SJSA1 (cell line): Measurements from ENCODE around the gene PTPRT. TPM values are rescaled to one million over a fixed set of nuclear protein-coding genes. Genes with fewer than 3 reads are reported as not detected.

Experiments
- DNase-seq, 2 experiments: peaks; one replicate each; pipeline ENCODE4 v3.0.0-alpha.2; 2015 to 2020; ENCODE audit warnings: low spot score in 2 of 2, low read depth in 1 of 2
- H3K27ac ChIP-seq: fragments of 250-450 bp; sonication (Bioruptor Pico); 2 replicates; pipeline ENCODE4 v1.5.1; 2020; ENCODE audit warnings: mild to moderate bottlenecking, moderate library complexity
- H3K27me3 ChIP-seq: fragments of 250-450 bp; sonication (Bioruptor Pico); replicated peaks from 2 replicates; pipeline ENCODE4 v1.5.1; 2020; ENCODE audit warnings: mild to moderate bottlenecking, moderate library complexity
- H3K36me3 ChIP-seq: fragments of 250-450 bp; sonication (Bioruptor Pico); 2 replicates; pipeline ENCODE4 v1.5.1; 2020; ENCODE audit warnings: mild to moderate bottlenecking
- H3K4me1 ChIP-seq: fragments of 250-450 bp; sonication (Bioruptor Pico); replicated peaks from 2 replicates; pipeline ENCODE4 v1.6.1; 2021; ENCODE audit warnings: mild to moderate bottlenecking
- H3K4me3 ChIP-seq: fragments of 250-450 bp; sonication (Bioruptor Pico); 2 replicates; pipeline ENCODE4 v1.5.1; 2020; ENCODE audit warnings: mild to moderate bottlenecking
- H3K9me3 ChIP-seq: fragments of 250-450 bp; sonication (Bioruptor Pico); replicated peaks from 2 replicates; pipeline ENCODE4 v1.5.1; 2020; ENCODE audit warnings: mild to moderate bottlenecking
- total RNA-seq: library from RNA; depleted of rRNA; stranded (reverse); fragments of >200 nt; shearing (Covaris generic); gene quantifications from 2 replicates; pipeline ENCODE4 v1.2.3, GENCODE V29; 2014

PTPRT gene
- total RNA-seq, 1 experiment from 2014 or later = not detected

DNA sequence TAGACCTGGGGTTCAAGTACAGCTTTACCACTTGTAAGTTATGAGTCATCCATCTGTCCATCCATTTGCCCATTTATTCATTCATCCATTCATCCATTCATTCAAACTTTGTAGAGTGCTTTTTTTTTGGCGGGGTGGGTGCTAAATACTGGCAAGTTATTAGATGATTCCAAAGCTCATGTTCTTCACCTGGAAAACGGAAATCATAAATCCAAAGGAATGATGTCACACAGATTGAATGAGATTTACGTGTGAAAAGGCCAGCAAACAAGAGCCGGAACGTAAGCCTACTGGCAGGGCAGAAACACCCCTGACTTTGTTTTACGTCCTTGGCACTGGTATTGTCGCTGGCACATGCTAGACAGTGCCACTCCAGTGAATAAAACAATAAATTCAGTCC lies 1090.6 kb downstream of the PTPRT start:
- H3K4me3 ChIP-seq = no peak overlapping the region
- no peaks in the 10 kb centered on the region for H3K4me1 ChIP-seq
- no peak overlapping the region for H3K27ac ChIP-seq
- no peaks in the 10 kb centered on the region for H3K9me3 ChIP-seq
- H3K36me3 ChIP-seq = no peaks in the 10 kb centered on the region
- DNase-seq = no peak
- H3K27me3 ChIP-seq = no peaks in the 10 kb centered on the region

GRCh38 chr20:42098418-42098817 lies 1091.3 kb downstream of the PTPRT start:
- no peak overlapping the region for H3K27ac ChIP-seq
- no peak for DNase-seq
- H3K4me1 ChIP-seq = no peaks in the 10 kb centered on the region
- H3K9me3 ChIP-seq = no peaks in the 10 kb centered on the region
- no peak overlapping the region for H3K4me3 ChIP-seq
- no peaks in the 10 kb centered on the region for H3K27me3 ChIP-seq
- H3K36me3 ChIP-seq = no peaks in the 10 kb centered on the region

GRCh38 chr20:42097741-42098140 lies 1092.0 kb downstream of the PTPRT start:
- Histone ChIP-seq H3K36me3 (no peaks in the 10 kb centered on the region), H3K4me1 (no peaks in the 10 kb centered on the region), H3K27ac (no peak overlapping the region), H3K4me3 (no peak overlapping the region), H3K27me3 (no peaks in the 10 kb centered on the region), H3K9me3 (no peaks in the 10 kb centered on the region)
- DNase-seq = no peak

GRCh38 chr20:42095221-42095620 lies 1094.5 kb downstream of the PTPRT start:
- no peak for DNase-seq
- Histone ChIP-seq H3K27me3 (no peaks in the 10 kb centered on the region), H3K4me1 (no peaks in the 10 kb centered on the region), H3K36me3 (no peaks in the 10 kb centered on the region), H3K4me3 (no peak overlapping the region), H3K9me3 (no peaks in the 10 kb centered on the region; the same call in 1 of the 2 replicates), H3K27ac (no peak overlapping the region)

- Histone ChIP-seq H3K4me3 (no peak overlapping the region), H3K4me1 (no peaks in the 10 kb centered on the region), H3K36me3 (no peaks in the 10 kb centered on the region), H3K9me3 (no peaks in the 10 kb centered on the region; the same call in 1 of the 2 replicates), H3K27ac (no peak overlapping the region), H3K27me3 (no peaks in the 10 kb centered on the region)
- DNase-seq = no peak
These were observed 1095.9 kb downstream of the PTPRT start for GRCh38 chr20:42093542-42094440.

DNA sequence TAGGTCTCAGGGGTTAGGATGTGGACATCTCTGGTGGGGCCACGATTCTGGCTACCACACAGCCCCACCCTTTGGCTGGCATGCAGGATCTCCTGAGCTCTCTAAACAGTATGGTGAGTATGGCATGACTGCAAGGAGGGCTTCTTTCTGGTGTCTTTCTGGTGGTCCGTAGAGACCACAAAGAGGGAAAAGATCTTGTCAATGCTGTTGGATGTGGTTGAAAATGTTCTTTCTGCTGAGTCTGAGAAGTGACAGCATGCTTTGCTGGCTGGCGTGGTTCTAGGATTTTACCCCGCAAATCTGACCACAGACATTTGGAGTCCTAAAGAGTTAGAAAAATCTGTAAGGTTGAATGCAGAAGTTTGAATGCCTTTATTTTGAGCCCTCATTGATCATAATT lies 1096.7 kb downstream of the PTPRT start:
- no peaks in the 10 kb centered on the region; the same call in 1 of the 2 replicates for H3K9me3 ChIP-seq
- no peaks in the 10 kb centered on the region for H3K36me3 ChIP-seq
- no peak for DNase-seq
- H3K4me3 ChIP-seq = no peak overlapping the region
- no peaks in the 10 kb centered on the region for H3K4me1 ChIP-seq
- H3K27me3 ChIP-seq = no peaks in the 10 kb centered on the region
- H3K27ac ChIP-seq = no peak overlapping the region

GRCh38 chr20:42085366-42085765 lies 1104.3 kb downstream of the PTPRT start:
- no peak for DNase-seq
- Histone ChIP-seq H3K36me3 (no peaks in the 10 kb centered on the region), H3K27ac (no peak overlapping the region), H3K9me3 (no peaks in the 10 kb centered on the region), H3K27me3 (no peaks in the 10 kb centered on the region), H3K4me1 (no peaks in the 10 kb centered on the region), H3K4me3 (no peak overlapping the region)

DNA sequence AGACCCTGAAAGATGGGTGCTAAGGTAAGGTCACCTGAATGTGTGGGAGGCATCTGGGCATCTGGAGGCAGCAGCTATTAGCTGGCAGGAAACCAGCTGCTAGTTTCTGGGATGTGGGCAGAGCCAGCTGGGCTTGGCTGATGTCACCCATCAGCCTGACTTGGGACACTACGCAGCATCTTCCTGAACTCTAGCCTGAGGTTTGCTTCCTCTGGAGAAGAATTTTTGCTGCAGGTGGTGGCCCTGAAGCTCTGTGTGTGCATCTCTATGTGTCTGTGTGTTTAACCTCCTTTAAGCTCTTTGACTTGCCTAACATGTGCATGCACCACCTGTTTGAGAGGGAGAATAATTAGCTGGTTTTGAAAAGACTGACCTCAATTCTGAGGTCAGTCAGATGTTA lies 1106.4 kb downstream of the PTPRT start:
- Histone ChIP-seq H3K36me3 (no peaks in the 10 kb centered on the region), H3K9me3 (no peaks in the 10 kb centered on the region), H3K4me3 (no peak overlapping the region), H3K4me1 (no peaks in the 10 kb centered on the region), H3K27me3 (no peaks in the 10 kb centered on the region), H3K27ac (no peak overlapping the region)
- DNase-seq = no peak

GRCh38 chr20:42082611-42083010 lies 1107.1 kb downstream of the PTPRT start:
- no peak overlapping the region for H3K27ac ChIP-seq
- H3K4me1 ChIP-seq = no peaks in the 10 kb centered on the region
- no peak overlapping the region for H3K4me3 ChIP-seq
- H3K36me3 ChIP-seq = no peaks in the 10 kb centered on the region
- no peaks in the 10 kb centered on the region for H3K9me3 ChIP-seq
- no peak for DNase-seq
- no peaks in the 10 kb centered on the region for H3K27me3 ChIP-seq

- no peak overlapping the region for H3K27ac ChIP-seq
- no peaks in the 10 kb centered on the region for H3K9me3 ChIP-seq
- DNase-seq = no peak
- H3K36me3 ChIP-seq = no peaks in the 10 kb centered on the region
- no peaks in the 10 kb centered on the region for H3K4me1 ChIP-seq
- no peaks in the 10 kb centered on the region for H3K27me3 ChIP-seq
- no peak overlapping the region for H3K4me3 ChIP-seq
These were observed 1108.8 kb downstream of the PTPRT start for GRCh38 chr20:42080956-42081355.

DNA sequence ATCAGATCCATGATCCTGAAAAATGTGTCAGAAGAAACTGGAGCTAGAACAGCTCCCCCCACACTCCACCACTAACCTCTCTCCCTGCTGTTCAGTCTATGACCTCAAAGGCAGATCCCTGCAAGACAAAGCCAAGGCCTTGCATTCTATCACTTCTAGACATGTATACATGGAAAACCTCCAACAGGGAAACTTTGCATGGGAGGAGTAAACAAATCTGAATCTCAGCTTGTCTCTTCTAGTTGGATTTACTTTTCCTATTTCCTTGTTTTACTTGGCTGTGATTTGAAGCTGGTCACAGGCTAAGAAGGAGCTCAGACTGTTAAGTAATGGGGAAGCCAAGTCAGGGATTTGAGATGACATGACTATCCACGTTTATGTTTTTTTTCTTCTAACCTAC lies 1114.8 kb downstream of the PTPRT start:
- no peaks in the 10 kb centered on the region for H3K36me3 ChIP-seq
- no peaks in the 10 kb centered on the region for H3K4me1 ChIP-seq
- H3K9me3 ChIP-seq = no peaks in the 10 kb centered on the region
- no peak for DNase-seq
- no peaks in the 10 kb centered on the region for H3K27me3 ChIP-seq
- no peak overlapping the region for H3K27ac ChIP-seq
- no peak overlapping the region for H3K4me3 ChIP-seq

- H3K36me3 ChIP-seq = no peaks in the 10 kb centered on the region
- H3K4me3 ChIP-seq = no peak overlapping the region
- H3K4me1 ChIP-seq = no peaks in the 10 kb centered on the region
- no peak for DNase-seq
- H3K9me3 ChIP-seq = no peaks in the 10 kb centered on the region
- no peaks in the 10 kb centered on the region for H3K27me3 ChIP-seq
- no peak overlapping the region for H3K27ac ChIP-seq
These were observed 1122.1 kb downstream of the PTPRT start for GRCh38 chr20:42067596-42067995.

- Histone ChIP-seq H3K4me3 (no peak overlapping the region), H3K27me3 (no peaks in the 10 kb centered on the region), H3K4me1 (no peaks in the 10 kb centered on the region), H3K36me3 (no peaks in the 10 kb centered on the region), H3K27ac (no peak overlapping the region), H3K9me3 (no peaks in the 10 kb centered on the region)
- DNase-seq = no peak
These were observed 1122.5 kb downstream of the PTPRT start for GRCh38 chr20:42067174-42067573.

GRCh38 chr20:42063141-42063540 lies 1126.6 kb downstream of the PTPRT start:
- H3K4me3 ChIP-seq = no peak overlapping the region
- H3K4me1 ChIP-seq = no peaks in the 10 kb centered on the region
- no peaks in the 10 kb centered on the region for H3K9me3 ChIP-seq
- H3K27me3 ChIP-seq = no peaks in the 10 kb centered on the region
- no peaks in the 10 kb centered on the region for H3K36me3 ChIP-seq
- no peak overlapping the region for H3K27ac ChIP-seq
- DNase-seq = no peak

DNA sequence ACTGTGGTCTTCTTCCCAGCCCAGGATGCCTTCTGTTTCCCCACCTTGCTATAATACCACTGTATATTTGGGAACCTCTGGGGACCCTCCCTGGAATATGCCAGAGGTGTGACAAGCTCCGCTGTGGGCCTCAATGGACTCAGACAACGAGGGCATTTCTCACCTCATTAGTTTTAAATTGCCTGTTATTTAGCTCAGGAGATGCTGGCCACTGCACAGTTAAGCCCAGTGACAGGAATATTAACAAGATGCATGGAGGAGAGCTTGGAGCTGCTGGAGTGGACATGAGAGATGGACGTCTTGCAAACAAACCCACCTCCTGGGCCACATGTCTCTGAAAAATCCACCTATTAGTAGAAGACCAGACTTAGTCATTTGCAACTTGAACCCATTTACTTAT lies 1136.4 kb downstream of the PTPRT start:
- Histone ChIP-seq H3K4me1 (no peaks in the 10 kb centered on the region), H3K36me3 (no peaks in the 10 kb centered on the region), H3K9me3 (no peaks in the 10 kb centered on the region), H3K4me3 (no peak overlapping the region), H3K27ac (no peak overlapping the region), H3K27me3 (no peaks in the 10 kb centered on the region)
- no peak for DNase-seq
